HuH-7.5 (cell line): ENCODE data around the gene TSPAN9.

ENCODE experiments used
- DNase-seq: peaks from one replicate; pipeline ENCODE4 v3.0.0; 2011; ENCODE audit warnings: low spot score

TSPAN9 gene

GRCh38 chr12:3125674-3126073 lies 48.5 kb downstream of the TSPAN9 start:
- DNase-seq, result no peak

GRCh38 chr12:3127832-3128231 lies 50.7 kb downstream of the TSPAN9 start:
- DNase-seq, result no peak

GRCh38 chr12:3128498-3129293 lies 51.5 kb downstream of the TSPAN9 start:
- DNase-seq, result no peak

GRCh38 chr12:3129301-3130056 lies 52.3 kb downstream of the TSPAN9 start:
- DNase-seq, result no peak

- no peak for DNase-seq
Measured at GRCh38 chr12:3130057-3130830, 53.1 kb downstream of the TSPAN9 start.

- DNase-seq, result no peak
Measured at GRCh38 chr12:3131129-3131528, 54.0 kb downstream of the TSPAN9 start.

- no peak for DNase-seq
Measured at GRCh38 chr12:3132636-3133404, 55.6 kb downstream of the TSPAN9 start.

- DNase-seq, result no peak
Measured at GRCh38 chr12:3133405-3133783, 56.2 kb downstream of the TSPAN9 start.

- DNase-seq, result no peak
Measured at GRCh38 chr12:3134126-3134525, 56.9 kb downstream of the TSPAN9 start.

GRCh38 chr12:3134526-3135135 lies 57.5 kb downstream of the TSPAN9 start:
- DNase-seq, result no peak

GRCh38 chr12:3135522-3136461 lies 58.6 kb downstream of the TSPAN9 start:
- peak; percentile 94 for DNase-seq

- DNase-seq, result no peak
Measured at GRCh38 chr12:3136641-3137267, 59.6 kb downstream of the TSPAN9 start.

GRCh38 chr12:3137268-3137781 lies 60.1 kb downstream of the TSPAN9 start:
- DNase-seq, result no peak

GRCh38 chr12:3137814-3138445 lies 60.8 kb downstream of the TSPAN9 start:
- DNase-seq, result no peak

- no peak for DNase-seq
Measured at GRCh38 chr12:3138941-3139511, 61.8 kb downstream of the TSPAN9 start.

- no peak for DNase-seq
Measured at GRCh38 chr12:3139760-3140159, 62.6 kb downstream of the TSPAN9 start.

GRCh38 chr12:3140284-3140683 lies 63.1 kb downstream of the TSPAN9 start:
- DNase-seq, result no peak
